Transverse colon (tissue), 4 donors: Measurements from ENCODE around the gene CCDC69.

Source experiments
- POLR2A ChIP-seq: fragments of 450-650 bp; IDR thresholded peaks from one replicate; pipeline ENCODE4 v1.6.1; 2016; ENCODE audit warnings: antibody characterized with exemption, mild to moderate bottlenecking, moderate library complexity
- POLR2AphosphoS5 ChIP-seq, 3 donors: sonication (generic); formaldehyde crosslinking; IDR thresholded peaks; one replicate each; pipeline ENCODE4 v1.6.1; 2016; ENCODE audit warnings: antibody characterized with exemption in 3 of 3
- TF ChIP-seq, protein P1 (sequence below), 5 experiments: fragments of 200-600 bp in 3 of 5; fragments of 450-650 bp in 2 of 5; sonication (generic) in 3 of 5; IDR thresholded peaks; 1 replicate in 2 of 5; 2 replicates in 3 of 5; pipeline ENCODE4 v1.5.1; 2016 to 2017; ENCODE audit warnings: antibody characterized with exemption in 5 of 5, inconsistent platforms in 3 of 5, mild to moderate bottlenecking in 2 of 5, moderate library complexity in 1 of 5

DNA sequence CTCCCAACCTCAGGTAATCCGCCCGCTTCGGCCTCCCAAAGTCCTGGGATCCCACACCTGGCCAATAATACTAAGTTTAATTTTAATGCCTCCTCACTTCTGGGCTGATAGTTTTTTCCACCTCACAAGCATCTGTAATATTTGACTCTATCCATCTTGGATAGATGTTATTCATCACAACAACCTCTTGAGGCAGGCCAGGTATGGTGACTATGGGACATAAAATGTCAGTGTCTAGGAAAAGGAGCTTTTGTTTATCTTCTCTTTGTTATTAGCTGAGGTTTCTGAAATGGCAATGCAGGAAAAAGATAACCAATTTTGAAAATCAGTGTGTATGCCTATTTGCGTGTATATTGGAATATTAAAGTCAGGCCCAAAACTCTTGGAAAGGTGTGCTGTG is 1.2 kb upstream of the CCDC69 start:
- TF ChIP-seq, protein P1, sequence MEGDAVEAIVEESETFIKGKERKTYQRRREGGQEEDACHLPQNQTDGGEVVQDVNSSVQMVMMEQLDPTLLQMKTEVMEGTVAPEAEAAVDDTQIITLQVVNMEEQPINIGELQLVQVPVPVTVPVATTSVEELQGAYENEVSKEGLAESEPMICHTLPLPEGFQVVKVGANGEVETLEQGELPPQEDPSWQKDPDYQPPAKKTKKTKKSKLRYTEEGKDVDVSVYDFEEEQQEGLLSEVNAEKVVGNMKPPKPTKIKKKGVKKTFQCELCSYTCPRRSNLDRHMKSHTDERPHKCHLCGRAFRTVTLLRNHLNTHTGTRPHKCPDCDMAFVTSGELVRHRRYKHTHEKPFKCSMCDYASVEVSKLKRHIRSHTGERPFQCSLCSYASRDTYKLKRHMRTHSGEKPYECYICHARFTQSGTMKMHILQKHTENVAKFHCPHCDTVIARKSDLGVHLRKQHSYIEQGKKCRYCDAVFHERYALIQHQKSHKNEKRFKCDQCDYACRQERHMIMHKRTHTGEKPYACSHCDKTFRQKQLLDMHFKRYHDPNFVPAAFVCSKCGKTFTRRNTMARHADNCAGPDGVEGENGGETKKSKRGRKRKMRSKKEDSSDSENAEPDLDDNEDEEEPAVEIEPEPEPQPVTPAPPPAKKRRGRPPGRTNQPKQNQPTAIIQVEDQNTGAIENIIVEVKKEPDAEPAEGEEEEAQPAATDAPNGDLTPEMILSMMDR (IDR thresholded peaks at IDR 0.05) = no peak
- TF ChIP-seq POLR2A (no peak), POLR2AphosphoS5 (IDR thresholded peaks at IDR 0.05) (no peak)
